Activated CD8-positive, alpha-beta memory T cell treated with anti-CD3 and anti-CD28 coated beads for 4 hours (primary cell): ENCODE data around the gene LRBA.
"Not testable (repeated sequence)": the region's sequence is repeated elsewhere in the genome, so short reads cannot be mapped to it uniquely, and the experiment has no call there.

ENCODE experiments used
- DNase-seq, 2 donors: peaks; one replicate each; pipeline ENCODE4 v3.0.0-alpha.2; 2020; ENCODE audit warnings: low read depth in 2 of 2

Gene LRBA, protein sequence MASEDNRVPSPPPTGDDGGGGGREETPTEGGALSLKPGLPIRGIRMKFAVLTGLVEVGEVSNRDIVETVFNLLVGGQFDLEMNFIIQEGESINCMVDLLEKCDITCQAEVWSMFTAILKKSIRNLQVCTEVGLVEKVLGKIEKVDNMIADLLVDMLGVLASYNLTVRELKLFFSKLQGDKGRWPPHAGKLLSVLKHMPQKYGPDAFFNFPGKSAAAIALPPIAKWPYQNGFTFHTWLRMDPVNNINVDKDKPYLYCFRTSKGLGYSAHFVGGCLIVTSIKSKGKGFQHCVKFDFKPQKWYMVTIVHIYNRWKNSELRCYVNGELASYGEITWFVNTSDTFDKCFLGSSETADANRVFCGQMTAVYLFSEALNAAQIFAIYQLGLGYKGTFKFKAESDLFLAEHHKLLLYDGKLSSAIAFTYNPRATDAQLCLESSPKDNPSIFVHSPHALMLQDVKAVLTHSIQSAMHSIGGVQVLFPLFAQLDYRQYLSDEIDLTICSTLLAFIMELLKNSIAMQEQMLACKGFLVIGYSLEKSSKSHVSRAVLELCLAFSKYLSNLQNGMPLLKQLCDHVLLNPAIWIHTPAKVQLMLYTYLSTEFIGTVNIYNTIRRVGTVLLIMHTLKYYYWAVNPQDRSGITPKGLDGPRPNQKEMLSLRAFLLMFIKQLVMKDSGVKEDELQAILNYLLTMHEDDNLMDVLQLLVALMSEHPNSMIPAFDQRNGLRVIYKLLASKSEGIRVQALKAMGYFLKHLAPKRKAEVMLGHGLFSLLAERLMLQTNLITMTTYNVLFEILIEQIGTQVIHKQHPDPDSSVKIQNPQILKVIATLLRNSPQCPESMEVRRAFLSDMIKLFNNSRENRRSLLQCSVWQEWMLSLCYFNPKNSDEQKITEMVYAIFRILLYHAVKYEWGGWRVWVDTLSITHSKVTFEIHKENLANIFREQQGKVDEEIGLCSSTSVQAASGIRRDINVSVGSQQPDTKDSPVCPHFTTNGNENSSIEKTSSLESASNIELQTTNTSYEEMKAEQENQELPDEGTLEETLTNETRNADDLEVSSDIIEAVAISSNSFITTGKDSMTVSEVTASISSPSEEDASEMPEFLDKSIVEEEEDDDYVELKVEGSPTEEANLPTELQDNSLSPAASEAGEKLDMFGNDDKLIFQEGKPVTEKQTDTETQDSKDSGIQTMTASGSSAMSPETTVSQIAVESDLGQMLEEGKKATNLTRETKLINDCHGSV (N-terminal part only)

DNA sequence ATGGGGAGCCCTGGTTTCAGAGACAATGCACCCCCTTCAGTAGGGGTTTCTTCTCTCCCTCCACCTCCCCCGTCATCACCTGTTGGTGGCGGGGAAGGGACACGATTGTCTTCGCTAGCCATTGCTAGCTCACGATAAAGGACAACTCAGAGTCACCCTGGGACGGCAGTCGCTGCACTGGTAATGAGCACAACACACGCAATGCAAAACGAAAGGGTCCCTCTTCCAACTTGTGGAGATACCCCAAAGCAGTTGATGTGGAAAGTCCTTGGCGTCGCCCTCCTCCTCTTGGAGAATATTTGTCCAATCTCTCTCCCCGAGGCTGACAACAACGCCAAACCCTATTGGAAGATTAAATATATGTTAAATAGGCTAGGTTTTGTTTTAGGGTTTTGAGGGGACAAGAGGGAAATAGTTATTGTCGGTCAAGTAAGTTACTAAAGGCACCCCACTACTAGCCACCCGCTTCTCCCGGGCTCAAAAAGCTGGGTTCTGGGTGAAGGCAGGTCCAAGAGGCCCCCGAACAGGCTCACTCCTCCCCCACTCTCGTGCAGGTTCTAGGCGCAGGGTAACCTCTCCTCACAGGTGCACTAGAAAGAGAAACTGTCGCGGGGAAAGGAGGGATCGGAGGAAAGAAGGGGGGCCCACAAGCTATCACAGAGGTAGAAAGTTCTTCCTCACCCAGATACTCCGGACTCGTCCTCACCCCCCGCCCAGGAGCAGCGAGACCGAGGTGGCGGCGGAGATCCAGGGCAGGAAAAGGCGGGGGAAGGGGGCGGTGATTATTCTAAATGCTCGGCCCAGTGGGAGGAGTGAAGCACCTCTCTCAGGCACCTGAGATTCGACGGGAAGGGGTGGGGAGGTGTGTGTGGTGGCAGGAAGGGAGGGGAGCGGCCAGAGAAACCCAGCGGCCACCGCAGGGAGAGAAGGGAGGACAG is at the start of gene LRBA:
LRBA (minus strand) TSS at position 764 of the 938 bp plus-strand sequence; CDS start at position 122, 642 bp downstream.
- peak; percentile 61 to 66 for DNase-seq

DNA sequence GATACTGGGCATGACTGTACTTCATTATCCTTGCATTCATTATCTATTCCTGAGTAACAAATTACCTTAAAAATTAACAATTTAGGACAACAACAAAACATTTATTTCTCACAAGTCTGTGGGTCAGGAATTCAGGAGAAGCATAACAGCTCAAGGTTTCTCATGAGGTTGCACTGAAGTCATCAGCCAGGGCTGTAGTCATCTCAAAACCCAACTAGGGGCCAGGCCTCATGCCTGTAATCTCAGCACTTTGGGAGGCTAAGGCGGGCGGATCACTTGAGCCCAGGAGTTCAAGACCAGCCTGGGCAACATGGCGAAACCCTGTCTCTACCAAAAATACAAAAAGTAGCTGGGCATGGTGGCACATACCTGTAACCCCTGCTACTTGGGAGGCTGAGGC is 48.1 kb upstream of the LRBA start:
- DNase-seq: not testable (repeated sequence)

DNA sequence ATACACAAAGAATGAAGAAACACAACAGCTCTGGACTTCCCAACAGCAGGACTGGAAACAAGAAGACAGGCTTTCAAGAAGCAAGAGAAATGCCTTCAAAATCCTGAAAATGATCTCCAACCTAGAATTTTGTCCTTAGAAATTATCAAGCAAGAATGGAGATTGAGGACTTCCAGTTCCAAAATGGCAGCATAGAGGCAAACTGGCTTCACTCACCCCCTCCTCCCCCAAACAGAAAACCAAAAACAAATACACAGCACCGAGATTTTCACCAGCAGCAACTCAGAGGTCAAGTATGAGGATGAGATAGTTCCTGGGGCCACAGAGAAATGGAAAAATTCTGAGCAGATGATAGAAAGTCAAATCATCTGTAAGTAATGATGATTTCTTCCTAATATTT is 40.5 kb upstream of the LRBA start:
- no peak for DNase-seq

DNA sequence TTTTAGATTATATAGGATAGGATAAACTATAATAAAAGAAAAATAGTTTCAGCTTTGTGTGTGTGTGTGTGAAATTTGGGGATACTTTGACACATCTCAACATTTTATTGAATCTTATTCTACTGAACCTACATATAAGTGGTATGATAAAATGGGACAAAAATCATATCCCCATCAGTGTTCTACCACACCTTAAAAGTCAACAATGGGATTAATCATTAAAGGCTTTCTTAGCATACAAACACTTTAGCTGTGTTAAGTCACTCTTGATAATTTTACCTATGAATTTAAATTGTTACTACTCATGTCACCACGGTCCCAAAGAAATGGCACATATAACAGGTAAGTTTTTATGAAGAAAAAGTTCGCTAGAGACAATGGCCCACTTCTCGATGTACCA is 37.7 kb upstream of the LRBA start:
- DNase-seq: no peak

DNA sequence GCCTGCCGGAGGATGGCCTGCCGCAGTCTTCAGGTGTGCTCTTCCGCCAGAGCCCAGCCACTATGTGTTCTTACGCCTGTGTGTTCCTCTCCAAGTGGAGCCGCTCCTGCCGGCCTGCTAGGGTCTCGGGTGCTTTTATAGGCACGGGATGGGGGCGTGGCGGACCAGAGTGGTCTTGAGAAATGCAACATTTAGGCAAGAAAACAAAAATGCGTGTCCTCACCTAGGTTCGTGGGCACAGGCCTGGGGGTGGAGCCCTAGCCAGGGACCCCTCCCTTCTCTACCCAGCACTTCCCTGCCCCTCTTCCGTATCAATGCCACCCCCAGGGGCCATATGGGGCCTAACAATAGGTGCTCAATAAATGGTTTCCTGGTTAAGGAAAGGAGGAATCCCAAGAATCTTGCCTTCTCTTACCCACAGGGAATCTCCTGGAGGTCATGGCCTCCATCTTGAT is 34.4 kb upstream of the LRBA start:
- DNase-seq: no peak

DNA sequence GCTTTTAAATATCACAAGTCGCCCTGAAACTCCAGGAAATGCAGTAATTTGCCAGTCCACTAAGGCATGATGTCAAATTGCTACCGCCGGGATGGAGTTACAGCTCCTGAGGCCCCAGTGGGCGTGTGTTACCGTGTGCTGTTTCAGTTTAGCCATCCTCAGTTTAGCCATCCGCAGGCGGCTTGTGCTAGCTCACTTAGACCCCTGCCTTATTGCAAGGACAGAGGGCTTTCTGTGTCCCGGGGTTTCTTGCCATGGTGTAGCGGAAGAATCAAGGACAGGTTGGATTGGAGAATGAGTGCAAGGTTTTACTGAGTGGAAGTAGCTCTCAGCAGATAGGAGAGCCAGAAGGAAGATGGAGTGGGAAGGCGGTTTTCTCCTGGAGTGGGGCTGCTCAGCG is 33.8 kb upstream of the LRBA start:
- DNase-seq: no peak

DNA sequence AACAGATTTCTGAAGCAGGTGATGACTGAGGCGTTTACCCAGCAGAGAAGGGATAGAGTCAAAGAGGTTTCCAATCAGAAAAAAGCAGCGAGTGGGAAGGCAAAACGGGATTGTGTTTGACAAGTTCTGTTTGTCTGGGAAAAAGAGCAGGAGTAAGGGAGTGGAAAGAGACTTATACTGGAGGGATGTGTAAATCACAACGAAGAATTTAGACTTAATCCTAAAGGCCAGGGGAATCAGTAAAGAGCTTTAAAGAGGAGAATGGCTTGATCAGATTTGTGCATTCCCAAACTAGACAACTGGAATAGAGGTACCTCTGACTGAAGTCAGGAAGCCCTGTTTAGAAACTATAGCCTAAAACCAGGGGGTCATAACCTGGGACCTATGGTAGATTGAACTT is 31.5 kb upstream of the LRBA start:
- no peak for DNase-seq

DNA sequence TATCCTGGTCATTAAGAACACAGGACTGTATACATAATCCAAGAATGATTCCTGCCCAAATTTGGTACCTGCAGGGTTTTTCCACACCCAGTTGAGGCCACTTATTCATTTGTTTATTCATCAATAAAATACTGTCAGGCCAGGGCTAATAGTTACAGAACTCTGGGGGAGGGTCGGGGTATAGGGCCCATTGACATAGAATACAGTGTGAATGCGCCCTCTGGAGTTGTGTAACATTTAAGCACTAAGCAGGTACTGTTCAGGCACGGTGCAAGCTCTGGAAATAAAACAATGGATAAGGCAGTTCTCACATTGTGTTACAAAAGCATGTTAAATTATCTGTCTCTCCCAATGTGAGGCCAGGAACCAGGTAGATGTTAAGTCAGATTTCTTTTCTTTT is 30.8 kb upstream of the LRBA start:
- DNase-seq: no peak

DNA sequence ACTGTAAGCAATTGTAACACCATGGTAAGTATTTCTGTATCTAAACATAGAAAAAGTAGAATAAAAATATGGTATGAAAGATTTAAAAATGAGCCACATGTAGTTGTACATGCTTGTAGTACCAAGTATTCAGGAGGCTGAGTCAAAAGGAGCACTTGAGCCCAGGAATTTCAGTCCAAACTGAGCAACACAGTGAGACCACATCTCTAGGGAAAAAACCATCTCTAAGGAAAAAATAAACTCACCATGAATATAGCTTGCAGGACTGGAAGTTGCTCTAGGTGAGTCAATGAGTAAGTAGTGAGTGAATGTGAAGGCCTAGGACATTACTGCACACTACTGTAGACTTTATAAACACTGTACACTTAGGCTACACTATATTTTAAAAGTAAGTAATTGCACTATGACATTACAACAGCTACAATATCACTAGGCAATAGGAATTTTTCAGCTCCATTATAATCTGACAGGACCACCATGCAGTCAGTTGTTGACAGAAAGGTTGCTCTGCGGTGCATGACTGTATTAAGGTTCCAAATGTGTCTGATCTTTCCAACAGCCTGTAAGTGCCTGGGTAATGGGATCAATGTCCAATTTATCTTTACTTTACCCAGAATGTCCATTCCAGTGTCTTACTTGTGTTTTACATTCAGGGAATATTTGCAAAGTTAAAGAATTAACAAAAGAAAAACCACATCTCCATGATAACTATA is 28.9 kb upstream of the LRBA start:
- DNase-seq: no peak

DNA sequence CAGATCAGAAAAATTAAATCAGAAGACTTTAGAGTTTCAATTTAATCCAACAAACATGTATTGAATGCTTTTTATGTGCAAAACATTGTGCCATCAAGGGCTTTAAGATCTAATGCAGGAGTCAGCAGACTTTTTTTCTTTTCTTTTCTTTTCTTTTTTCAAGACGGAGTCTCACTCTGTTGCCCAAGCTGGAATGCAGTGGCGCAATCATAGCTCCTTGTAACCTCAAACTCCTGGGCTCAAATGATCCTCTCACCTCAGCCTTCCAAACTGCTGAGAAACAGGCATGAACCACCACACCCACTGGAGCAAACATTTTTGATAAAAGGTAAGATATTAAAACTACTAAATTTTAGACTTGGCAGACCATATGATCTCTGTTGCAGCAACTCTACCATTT is 24.6 kb upstream of the LRBA start:
- no peak for DNase-seq

DNA sequence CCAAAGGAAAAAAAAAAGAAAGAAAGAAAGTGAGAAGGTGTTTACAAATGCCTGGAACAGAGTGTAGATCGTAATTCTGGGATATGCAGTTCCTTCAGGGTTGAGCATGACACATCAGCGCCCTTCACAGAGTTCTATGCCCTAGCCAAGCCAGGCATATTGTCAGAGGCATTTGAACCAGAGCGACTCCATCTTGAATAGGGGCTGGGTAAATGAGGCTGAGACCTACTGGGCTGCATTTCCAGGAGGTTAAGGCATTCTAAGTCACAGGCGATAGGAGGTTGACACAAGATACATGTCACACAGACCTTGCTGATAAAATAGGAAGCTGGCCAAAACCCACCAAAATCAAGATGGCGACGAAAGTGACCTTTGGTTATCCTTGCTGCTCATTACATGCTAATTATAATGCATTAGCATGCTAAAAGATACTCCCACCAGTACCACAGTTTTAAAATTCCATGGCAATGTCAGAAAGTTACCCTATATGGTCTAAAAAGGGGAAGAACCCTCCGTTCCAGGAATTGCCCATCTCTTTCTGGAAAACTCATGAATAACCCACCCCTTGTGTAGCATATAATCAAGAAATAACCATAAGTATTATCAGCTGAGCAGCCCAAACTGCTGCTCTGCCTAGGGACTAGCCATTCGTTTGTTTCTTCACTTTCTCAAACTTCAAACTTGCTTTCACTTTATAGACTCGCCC is 23.5 kb upstream of the LRBA start:
- no peak for DNase-seq

DNA sequence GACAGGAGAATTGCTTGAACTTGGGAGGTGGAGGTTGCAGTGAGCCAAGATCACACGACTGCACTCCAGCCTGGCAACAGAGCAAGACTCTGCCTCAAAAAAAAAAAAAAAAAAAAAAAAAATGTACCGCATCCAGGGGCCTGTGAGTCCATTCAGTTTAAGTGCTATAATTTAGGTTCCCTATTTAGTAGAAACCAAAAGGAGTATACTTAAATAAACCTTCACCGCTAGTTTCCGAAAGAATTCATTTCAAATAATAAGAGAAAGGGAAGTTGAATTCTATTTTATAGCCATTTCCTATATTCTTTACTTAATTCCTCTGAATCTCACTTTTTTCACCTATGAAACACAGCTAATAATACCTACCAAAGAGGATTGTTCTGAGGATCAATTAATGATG is 20.8 kb upstream of the LRBA start:
- DNase-seq: no peak

DNA sequence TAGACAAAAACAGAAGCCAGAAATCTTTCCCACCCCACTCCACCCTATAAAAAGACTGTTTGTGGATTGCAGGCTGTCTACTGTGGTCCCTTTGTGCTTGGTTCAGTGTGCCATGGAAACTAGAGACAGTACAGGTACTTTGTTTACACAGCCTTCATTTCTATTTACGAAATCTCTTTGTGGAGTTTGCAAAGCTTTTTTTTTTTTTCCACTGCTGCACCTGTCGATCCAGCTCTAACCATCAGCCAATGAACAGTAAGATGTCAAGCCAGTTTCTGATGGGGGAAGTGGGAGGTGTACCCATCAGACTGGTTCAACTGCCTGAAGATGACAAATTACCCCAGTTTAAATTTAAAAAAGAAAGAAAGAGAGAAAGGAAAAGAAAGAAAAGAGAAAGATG is 20.2 kb upstream of the LRBA start:
- DNase-seq: no peak

DNA sequence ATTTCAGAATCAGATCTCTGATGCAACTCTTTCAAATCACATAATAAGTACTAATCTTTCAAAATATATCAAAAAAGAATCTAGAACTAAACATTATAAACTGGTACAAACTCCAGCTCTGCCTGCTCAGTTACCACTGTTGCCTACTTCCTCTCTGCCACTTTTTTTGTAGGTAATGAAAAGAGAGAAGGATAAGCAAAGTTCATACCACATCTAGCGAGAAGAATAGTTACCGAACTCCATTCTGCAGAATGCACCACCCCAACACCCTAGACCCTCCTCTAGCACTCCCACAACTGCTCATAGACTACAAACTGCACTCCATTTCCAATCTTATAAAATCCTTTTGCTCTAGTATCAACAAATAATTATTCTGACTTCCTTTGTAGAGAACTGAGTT is 19.7 kb upstream of the LRBA start:
- no peak for DNase-seq

DNA sequence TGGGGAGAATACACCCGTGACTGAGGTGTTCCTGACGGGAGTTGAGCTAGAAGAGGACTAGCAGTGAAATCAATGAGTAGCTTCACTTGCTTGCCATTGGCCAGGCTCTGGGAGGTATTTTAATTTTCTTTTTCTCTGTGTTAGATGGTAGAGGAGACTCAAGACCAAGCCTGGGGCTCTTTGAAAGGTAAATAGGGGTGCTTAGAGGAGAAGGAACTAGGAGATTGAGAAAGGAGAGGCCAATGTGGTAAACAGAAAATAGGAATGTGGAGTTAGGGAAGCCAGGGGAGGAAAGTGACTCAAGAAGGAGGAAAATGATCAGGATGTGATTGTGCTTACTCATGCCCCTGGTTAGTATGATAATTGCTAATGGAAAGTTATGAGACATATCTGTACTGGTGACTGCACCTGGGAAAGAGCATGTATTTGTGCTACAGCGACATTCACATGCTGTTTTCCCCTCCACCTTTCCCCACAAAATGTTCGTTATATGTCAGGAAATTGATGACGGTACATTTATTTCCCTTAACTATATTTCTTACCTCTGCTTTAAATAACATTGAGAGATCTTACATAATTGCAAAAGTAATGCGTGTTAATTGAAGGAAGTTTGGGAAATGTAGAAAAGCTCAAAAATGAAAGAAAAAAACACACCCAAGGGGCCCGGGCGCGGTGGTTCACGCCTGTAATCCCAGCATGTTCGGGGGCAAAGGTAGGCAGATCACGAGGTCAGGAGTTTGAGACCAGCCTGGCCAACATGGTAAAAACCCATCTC is 16.9 kb upstream of the LRBA start:
- DNase-seq: no peak

DNA sequence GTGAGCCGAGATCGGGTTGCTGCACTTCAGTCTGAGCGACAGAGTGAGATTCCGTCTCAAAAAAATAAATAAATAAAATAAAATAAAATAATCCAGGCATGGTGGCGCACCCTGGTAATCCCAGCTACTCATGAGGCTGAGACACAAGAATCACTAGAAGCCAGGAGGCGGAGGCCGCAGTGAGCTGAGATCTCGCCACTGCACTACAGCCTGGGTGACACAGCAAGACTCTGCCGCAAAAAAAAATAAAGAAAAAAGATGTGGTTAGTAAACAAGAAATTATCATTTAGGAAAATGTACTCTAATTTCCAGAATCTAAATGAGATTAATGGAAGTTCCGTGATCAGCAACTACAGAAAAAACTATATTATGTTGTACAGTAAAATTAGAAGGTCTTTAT is 14.5 kb upstream of the LRBA start:
- DNase-seq: no peak

DNA sequence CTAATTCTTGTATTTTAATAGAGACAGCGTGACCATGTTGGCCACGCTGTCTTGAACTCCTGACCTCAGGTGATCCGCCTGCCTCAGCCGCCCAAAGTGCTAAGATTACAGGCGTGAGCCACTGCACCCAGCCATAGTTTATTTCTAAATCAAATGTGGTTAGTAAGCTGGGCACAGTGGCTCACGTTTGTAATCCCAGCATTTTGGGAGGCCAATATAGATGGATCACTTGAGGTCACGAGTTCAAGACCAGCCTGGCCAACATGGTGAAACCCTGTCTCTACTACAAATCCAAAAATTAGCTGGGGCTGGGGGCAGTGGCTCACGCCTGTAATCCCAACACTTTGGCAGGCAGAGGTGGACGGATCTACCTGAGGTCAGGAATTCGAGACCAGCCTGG is 13.9 kb upstream of the LRBA start:
- DNase-seq: not testable (repeated sequence)

DNA sequence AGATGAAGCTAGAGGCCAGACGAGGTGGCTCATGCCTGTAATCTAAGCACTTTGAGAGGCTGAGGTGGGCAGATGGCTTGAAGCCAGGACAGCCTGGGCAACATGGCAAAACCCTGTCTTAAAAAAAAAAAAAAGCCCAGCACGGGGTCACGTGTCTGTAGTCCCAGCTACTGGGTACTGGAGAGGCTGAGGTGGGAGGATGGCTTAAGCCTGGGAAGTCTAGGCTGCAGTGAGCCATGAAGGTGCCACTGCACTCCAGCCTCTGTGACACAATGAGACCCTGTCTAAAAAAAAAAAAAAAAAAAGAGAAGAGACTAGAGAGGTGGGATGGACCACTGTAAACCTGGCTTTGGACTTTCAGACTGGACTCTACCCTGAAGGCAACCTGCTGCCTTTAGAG is 10.7 kb upstream of the LRBA start:
- DNase-seq: no peak

DNA sequence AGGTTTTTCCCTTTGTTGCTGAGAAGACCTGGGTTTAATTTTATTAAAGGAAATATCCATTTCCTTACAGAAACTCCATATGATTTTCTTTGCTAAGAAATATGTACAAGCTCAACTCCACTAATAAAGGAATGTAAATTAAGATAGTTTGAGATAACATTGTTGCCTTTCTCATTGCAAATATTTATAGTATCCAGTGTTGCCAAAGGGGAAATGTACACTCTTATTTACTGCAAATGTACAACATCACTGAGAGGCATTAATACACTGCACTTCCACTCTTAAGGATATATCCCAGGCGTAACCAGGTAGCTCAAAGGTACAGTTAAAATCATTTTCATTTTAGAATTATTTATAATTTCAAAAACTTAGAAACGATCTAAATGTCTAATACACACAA is 7.5 kb upstream of the LRBA start:
- DNase-seq: no peak
